Cardiac fibroblast (primary cell): ENCODE measurements around the gene COMMD9.
"Not testable (repeated sequence)": the region's sequence is repeated elsewhere in the genome, so short reads cannot be mapped to it uniquely, and the experiment has no call there.

Source experiments
- DNase-seq, 2 donors: peaks; one replicate each; pipeline versions ENCODE4 v3.0.0 to v3.0.0-alpha.2; 2010; ENCODE audit warnings: low read depth in 2 of 2
- H3K4me3 ChIP-seq, 2 donors: replicated peaks in 1 of 2; 1 replicate in 1 of 2; 2 replicates in 1 of 2; pipeline ENCODE4 v1.5.1; 2011; ENCODE audit warnings: low read depth in 2 of 2, low read length in 2 of 2, mild to moderate bottlenecking in 2 of 2, moderate library complexity in 1 of 2
- TF ChIP-seq, protein P1 (sequence below): IDR thresholded peaks from one replicate; pipeline ENCODE4 v1.5.1; 2011; ENCODE audit warnings: low read depth, mild to moderate bottlenecking, low read length, inconsistent platforms

The COMMD9 gene

DNA sequence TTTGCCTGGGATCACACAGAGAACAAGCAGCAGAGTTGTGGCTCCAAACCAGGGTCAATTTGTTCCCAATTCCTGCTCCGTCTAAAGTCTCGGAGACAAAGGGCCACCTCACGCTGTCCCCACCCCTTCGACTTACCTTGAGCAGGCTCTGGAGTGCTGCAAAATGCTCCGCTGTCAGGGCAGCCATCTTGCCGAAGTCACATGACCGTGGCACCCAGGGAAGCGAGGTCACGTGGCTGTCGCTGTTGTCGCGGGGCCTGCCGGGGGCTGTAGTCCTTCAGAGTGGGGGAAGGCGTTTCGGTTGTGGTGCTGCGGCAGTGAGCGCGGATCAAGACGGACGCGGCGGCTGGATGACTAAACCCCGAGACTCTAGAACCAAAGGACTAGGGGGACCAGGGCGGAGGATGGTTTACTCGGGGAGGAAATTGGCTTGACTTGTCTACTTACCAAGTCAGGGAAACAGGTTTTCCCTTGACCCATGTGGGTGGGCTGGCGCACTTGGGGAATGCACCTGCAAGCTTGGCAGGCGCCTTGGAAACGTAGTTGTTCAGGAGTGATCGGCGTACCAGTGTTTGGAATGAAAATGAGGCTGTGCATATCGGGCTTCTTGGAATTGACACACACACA, at the start of gene COMMD9:
Gene COMMD9 (minus strand): TSS at position 199 of the 627 bp plus-strand sequence. CDS start 12 bp downstream, at position 187.
- TF ChIP-seq, protein P1, sequence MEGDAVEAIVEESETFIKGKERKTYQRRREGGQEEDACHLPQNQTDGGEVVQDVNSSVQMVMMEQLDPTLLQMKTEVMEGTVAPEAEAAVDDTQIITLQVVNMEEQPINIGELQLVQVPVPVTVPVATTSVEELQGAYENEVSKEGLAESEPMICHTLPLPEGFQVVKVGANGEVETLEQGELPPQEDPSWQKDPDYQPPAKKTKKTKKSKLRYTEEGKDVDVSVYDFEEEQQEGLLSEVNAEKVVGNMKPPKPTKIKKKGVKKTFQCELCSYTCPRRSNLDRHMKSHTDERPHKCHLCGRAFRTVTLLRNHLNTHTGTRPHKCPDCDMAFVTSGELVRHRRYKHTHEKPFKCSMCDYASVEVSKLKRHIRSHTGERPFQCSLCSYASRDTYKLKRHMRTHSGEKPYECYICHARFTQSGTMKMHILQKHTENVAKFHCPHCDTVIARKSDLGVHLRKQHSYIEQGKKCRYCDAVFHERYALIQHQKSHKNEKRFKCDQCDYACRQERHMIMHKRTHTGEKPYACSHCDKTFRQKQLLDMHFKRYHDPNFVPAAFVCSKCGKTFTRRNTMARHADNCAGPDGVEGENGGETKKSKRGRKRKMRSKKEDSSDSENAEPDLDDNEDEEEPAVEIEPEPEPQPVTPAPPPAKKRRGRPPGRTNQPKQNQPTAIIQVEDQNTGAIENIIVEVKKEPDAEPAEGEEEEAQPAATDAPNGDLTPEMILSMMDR, result no peak
- H3K4me3 ChIP-seq, result peak within 1 kb of the TSS; percentile 72 to 74
- peak; percentile 93 to 94 for DNase-seq

DNA sequence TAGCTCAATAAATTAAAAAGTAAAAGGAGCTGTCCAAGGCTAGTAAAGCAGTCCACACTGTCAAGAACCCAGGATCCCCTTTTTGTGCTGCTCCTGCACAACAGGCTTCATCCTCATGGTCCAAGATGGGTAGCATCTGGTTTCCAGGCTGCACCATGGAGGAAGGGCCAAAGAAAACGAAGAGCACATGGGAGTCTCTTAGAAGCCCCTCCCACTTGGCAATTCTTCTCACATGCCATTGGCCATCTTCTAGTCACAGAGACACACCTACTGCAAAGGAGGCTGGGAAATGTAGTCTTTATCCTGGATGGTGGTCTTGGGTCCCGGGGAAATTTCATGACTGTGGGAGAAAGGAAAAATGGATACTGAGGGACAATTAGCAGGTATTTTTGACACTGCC, 44.7 kb upstream of the COMMD9 start:
- TF ChIP-seq, protein P1, result no peak
- DNase-seq, result peak; percentile 51 to 83
- no peak overlapping the region for H3K4me3 ChIP-seq

DNA sequence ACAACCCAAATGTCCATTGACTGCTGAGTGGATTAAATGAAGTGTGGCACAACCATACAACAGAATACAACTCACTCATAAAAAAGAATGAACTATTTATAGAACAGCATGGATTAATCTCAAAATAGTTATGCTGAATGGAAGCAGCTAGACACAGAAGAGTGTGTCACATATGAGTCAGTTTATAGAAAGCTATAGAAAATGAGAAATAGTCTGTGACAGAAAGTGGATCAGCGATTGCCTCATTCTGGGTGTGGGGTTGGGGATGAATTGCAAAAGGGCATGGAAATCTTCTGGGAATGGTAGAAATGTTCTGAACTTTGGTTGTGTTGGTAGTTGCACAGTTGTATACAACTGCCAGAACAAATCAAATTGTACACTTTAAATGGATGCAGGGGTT, 44.2 kb upstream of the COMMD9 start:
- peak; percentile 21 to 85 for DNase-seq
- TF ChIP-seq, protein P1, result no peak

DNA sequence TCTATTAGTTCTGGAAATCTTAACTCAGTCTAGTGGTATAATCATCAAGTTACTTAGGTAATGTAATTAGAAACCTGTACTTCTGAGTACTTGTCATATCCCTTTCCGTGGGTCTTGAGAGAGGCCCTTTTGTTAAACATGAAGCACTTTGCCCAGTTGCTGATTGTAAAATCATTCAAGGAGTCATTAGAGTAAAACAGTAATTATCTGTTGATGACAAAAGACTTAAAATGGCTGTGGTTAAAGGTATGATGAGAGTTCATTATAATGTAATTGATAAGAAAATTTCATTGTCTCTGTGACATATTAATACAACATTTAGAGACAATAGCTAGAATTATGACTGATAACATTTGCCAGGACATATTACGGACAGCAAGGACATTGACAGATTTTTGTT, 41.2 kb upstream of the COMMD9 start:
- H3K4me3 ChIP-seq, result no peak overlapping the region
- TF ChIP-seq, protein P1, result no peak
- DNase-seq, result no peak

More for the DNA sequence above, 44.2 kb upstream of the COMMD9 start:
- H3K4me3 ChIP-seq, result no peak overlapping the region

DNA sequence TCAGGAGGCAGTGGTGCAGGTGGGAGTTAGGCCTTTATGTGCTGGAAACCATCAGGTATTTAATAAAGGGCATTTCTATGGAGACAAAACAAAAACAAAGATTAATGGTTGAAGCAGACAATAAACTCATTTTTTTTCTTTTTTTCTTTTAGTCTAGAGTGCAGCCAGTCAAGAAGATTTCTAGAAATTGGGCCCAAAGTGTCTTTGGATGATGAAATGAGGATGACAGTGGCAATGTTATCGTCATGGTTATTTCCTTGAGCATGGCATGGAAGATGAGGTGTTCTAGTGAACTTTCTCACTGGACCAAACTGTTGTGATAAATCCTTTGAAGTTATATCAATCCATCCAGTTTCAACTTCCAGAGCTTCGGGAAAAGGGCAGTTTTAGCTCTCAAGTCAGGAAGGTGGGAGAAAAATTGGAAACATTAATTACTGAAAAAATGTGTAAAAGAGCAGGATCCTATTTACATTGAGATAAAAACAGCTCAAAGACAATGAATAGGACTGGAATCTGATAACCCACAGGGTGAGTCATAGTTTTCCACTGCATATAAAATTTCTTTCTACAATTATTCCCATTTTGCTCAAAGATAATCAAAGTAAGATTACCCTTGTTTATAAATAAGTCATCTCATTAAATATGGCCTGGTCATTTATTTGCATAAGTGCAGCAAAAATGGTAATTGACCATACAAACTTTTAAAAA, 39.9 kb upstream of the COMMD9 start:
- H3K4me3 ChIP-seq, result no peak overlapping the region
- TF ChIP-seq, protein P1, result no peak
- DNase-seq, result no peak

DNA sequence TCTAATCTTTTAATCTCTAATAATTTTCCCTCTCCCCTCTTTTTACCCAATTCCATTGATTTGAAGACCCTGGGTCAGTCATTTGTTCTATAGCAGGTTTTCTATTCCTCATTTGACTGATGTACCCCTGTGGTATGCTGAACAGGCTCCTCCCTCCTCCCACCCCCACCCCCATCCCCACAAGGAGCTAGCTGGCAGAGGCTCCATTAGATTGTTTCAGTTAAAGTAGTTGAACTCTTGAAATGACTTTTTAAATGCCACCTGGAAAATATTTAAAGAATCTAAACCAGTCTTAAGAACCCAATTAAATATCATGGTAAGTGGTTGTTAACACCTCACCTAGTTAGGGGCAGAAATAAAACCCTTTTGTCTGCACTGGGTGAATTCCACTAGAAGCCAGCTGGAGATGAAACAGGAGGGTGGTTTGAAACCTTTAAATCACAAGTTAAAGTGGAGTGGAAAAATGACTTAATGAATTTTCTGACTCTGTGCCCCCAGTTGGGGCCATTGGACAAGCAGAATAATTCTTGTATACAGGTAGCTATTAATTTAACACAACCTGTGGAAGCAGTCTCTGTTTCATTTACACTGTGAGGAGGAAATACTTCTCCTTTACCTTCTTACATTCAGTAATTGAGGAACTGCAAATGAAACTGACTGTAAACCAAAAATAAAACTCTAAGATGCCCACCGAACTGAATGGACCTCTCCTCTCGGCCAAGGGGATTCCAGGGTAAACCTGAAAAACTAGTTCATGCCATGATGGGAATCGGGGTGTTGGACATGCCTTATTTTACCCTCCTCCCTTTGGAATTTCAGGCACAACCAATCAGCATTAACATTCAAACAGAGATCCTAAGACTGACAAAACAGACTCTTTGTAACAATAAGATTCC, 37.5 kb upstream of the COMMD9 start:
- H3K4me3 ChIP-seq, result no peak overlapping the region
- TF ChIP-seq, protein P1, result no peak
- DNase-seq, result no peak

DNA sequence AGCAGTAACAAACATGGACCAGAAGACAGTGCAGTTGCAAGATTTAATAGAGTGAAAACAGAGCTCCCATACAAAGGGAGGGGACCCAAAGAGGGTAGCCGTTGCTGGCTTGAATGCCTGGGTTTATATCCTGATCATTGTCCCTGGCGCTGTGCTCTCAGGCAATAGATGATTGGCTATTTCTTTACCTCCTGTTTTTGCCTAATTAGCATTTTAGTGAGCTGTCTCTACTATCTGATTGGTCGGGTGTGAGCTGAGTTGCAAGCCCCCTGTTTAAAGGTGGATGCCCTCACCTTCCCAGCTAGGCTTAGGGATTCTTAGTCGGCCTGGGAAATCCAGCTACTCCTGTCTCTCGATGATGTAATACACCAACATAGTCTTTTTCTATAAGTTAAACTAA, 36.2 kb upstream of the COMMD9 start:
- not testable (repeated sequence) for DNase-seq, H3K4me3 ChIP-seq

DNA sequence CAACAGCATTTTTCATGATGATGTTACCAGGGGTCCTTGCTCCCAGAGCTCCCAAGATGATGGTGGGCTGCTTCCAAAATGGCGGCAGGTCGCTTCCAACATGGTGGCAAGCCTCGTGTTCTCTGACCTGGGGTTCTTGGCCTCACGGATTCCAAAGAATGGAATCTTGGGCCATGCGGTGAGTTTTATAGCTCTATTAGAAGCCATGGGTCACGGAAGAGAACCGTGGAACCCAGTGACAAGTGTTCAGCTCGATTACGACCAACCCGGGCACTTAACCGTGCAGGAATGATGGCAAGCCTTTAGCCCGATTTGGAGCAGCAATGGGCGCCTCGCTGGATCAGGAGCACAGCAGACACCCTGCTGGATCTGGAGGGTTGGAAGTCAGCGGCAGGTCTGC, 35.7 kb upstream of the COMMD9 start:
- not testable (repeated sequence) for DNase-seq, H3K4me3 ChIP-seq
